HCT116 (cell line): ENCODE measurements around the gene JAM3. TPM values are rescaled to one million over a fixed set of nuclear protein-coding genes. Genes with fewer than 3 reads are reported as not detected.

ENCODE experiments used
- ATAC-seq: fragments of 200-7000 bp; cut with Tn5 transposase; 2 replicates; pipeline ENCODE4 v1.9.1; 2020; ENCODE audit warnings: mild to moderate bottlenecking, moderate library complexity
- BruUV-seq: library from RNA; stranded (reverse); fragments of 400-500 nt; replicated peaks from 2 replicates; lab custom pipeline; 2021; lab: Mats Ljungman, UMichigan
- CTCF ChIA-PET: fragments of 300-600 bp; sonication (Branson Sonifier 250); formaldehyde crosslinking; loops from one replicate; lab custom pipeline; 2021; ENCODE audit warnings: antibody characterized with exemption; lab: Charles Lee
- POLR2A ChIA-PET: fragments of 300-600, 350-600 bp; sonication (Branson Sonifier 250); formaldehyde crosslinking; loops from one replicate; lab custom pipeline; 2021; ENCODE audit warnings: antibody characterized with exemption; lab: Charles Lee
- RAD21 ChIA-PET, 2 experiments: fragments of 300-600 bp; sonication (Branson Sonifier 250); formaldehyde crosslinking; loops; one replicate each; lab custom pipeline; 2023; ENCODE audit warnings: low total read pairs in 2 of 2; ENCODE audit not compliant: uncharacterized antibody in 2 of 2, unreplicated experiment in 2 of 2, low non-redundant PET in 1 of 2; lab: Charles Lee
- DNase-seq: peaks from one replicate; pipeline ENCODE4 v3.0.0-alpha.2; 2010; ENCODE audit warnings: low read depth, low spot score
- H2AFZ ChIP-seq: fragments of 200-600 bp; shearing (Covaris generic), sonication (generic); 2 replicates; pipeline ENCODE4 v1.6.1; 2017; ENCODE audit warnings: low read depth, mixed run types, mixed read lengths, antibody characterized with exemption, low read length; ENCODE audit not compliant: poor library complexity, severe bottlenecking
- H3K27ac ChIP-seq: 2 replicates; pipeline ENCODE4 v1.5.1; 2012; ENCODE audit warnings: low read depth, low read length
- H3K27me3 ChIP-seq: fragments of 200-600 bp; sonication (generic); 2 replicates; pipeline ENCODE4 v1.6.1; 2016; ENCODE audit warnings: mixed run types, low read length, mixed read lengths; ENCODE audit not compliant: insufficient read depth
- H3K36me3 ChIP-seq, 2 experiments: fragments of 200-500 bp in 1 of 2; fragments of 200-600 bp in 1 of 2; sonication (Bioruptor generic) in 1 of 2; sonication (generic) in 1 of 2; 2 replicates each; pipeline versions ENCODE4 v1.5.1 to v1.6.1; 2014 to 2016; ENCODE audit warnings: low read length in 2 of 2, inconsistent platforms in 1 of 2, mixed read lengths in 1 of 2, mixed run types in 1 of 2; ENCODE audit not compliant: insufficient read depth in 2 of 2, control insufficient read depth in 1 of 2
- H3K4me1 ChIP-seq, 2 experiments: fragments of 200-600 bp in 1 of 2; sonication (generic) in 1 of 2; 2 replicates each; pipeline versions ENCODE4 v1.5.1 to v1.6.1; 2012 to 2017; ENCODE audit warnings: low read length in 2 of 2, inconsistent platforms in 1 of 2, mild to moderate bottlenecking in 1 of 2, mixed read lengths in 1 of 2, mixed run types in 1 of 2, moderate library complexity in 1 of 2; ENCODE audit not compliant: insufficient read depth in 2 of 2, control insufficient read depth in 1 of 2
- H3K4me2 ChIP-seq: fragments of 200-600 bp; sonication (generic); 2 replicates; pipeline ENCODE4 v1.6.1; 2017; ENCODE audit warnings: mixed run types, low read length, mixed read lengths
- H3K4me3 ChIP-seq, 2 experiments: fragments of 200-600 bp in 1 of 2; sonication (generic) in 1 of 2; replicated peaks in 1 of 2; 2 replicates each; pipeline ENCODE4 v1.5.1; 2011 to 2016; ENCODE audit warnings: low read length in 2 of 2, control low read depth in 1 of 2, low read depth in 1 of 2, mild to moderate bottlenecking in 1 of 2, mixed read lengths in 1 of 2, mixed run types in 1 of 2
- H3K79me2 ChIP-seq: fragments of 200-600 bp; sonication (generic); 2 replicates; pipeline ENCODE4 v1.6.1; 2017; ENCODE audit warnings: mild to moderate bottlenecking, mixed run types, low read length, moderate library complexity, mixed read lengths; ENCODE audit not compliant: insufficient read depth
- H3K9ac ChIP-seq: fragments of 200-600 bp; sonication (generic); 2 replicates; pipeline ENCODE4 v1.6.1; 2016; ENCODE audit warnings: low read length, mixed read lengths
- H3K9me2 ChIP-seq: fragments of 200-600 bp; sonication (generic), shearing (Covaris generic); 2 replicates; pipeline ENCODE4 v1.6.1; 2017; ENCODE audit warnings: mixed run types, mild to moderate bottlenecking, moderate library complexity; ENCODE audit not compliant: insufficient read depth
- H3K9me3 ChIP-seq, 2 experiments: fragments of 200-500 bp in 1 of 2; fragments of 200-600 bp in 1 of 2; sonication (Bioruptor generic) in 1 of 2; sonication (generic) in 1 of 2; 2 replicates each; pipeline ENCODE4 v1.6.1; 2014 to 2017; ENCODE audit warnings: low read length in 2 of 2, mixed read lengths in 2 of 2, inconsistent platforms in 1 of 2, low read depth in 1 of 2, mild to moderate bottlenecking in 1 of 2, mixed run types in 1 of 2, moderate library complexity in 1 of 2; ENCODE audit not compliant: control insufficient read depth in 1 of 2, insufficient read depth in 1 of 2
- H4K20me1 ChIP-seq: fragments of 200-600 bp; sonication (generic), shearing (Covaris generic); 2 replicates; pipeline ENCODE4 v1.6.1; 2017; ENCODE audit warnings: mixed run types, mild to moderate bottlenecking, moderate library complexity; ENCODE audit not compliant: insufficient read depth
- CBX3 ChIP-seq: IDR thresholded peaks from 2 replicates; pipeline ENCODE4 v1.6.1; 2012; ENCODE audit warnings: low read depth
- EGR1 ChIP-seq: IDR thresholded peaks from 2 replicates; pipeline ENCODE4 v1.6.1; 2012; ENCODE audit warnings: low read depth
- ELF1 ChIP-seq: IDR thresholded peaks from 2 replicates; pipeline ENCODE4 v1.6.1; 2012; ENCODE audit warnings: low read depth, borderline replicate concordance
- EZH2 ChIP-seq: fragments of 200-600 bp; sonication (generic); IDR thresholded peaks from 2 replicates; pipeline ENCODE4 v1.6.1; 2017; ENCODE audit warnings: antibody characterized with exemption, mixed run types
- JUND ChIP-seq: IDR thresholded peaks from 2 replicates; pipeline ENCODE4 v1.6.1; 2012
- POLR2A ChIP-seq: IDR thresholded peaks from 2 replicates; pipeline ENCODE4 v1.7.0; 2011; ENCODE audit warnings: borderline replicate concordance; ENCODE audit not compliant: insufficient read depth, insufficient read length; ENCODE audit errors: extremely low read depth
- RAD21 ChIP-seq: IDR thresholded peaks from 2 replicates; pipeline ENCODE4 v1.6.1; 2012; ENCODE audit warnings: low read depth, mild to moderate bottlenecking
- REST ChIP-seq: IDR thresholded peaks from 2 replicates; pipeline ENCODE4 v1.6.1; 2012; ENCODE audit warnings: low read depth
- SIN3A ChIP-seq: IDR thresholded peaks from 2 replicates; pipeline ENCODE4 v1.6.1; 2012; ENCODE audit warnings: low read depth
- SP1 ChIP-seq: IDR thresholded peaks from 2 replicates; pipeline ENCODE4 v1.6.1; 2012; ENCODE audit warnings: low read depth
- SRF ChIP-seq: IDR thresholded peaks from 2 replicates; pipeline ENCODE4 v1.6.1; 2012; ENCODE audit warnings: low read depth
- TCF7L2 ChIP-seq: IDR thresholded peaks from 2 replicates; pipeline ENCODE4 v1.7.0; 2011; ENCODE audit warnings: borderline replicate concordance, inconsistent platforms; ENCODE audit not compliant: insufficient read depth, insufficient read length; ENCODE audit errors: extremely low read depth
- YY1 ChIP-seq: IDR thresholded peaks from 2 replicates; pipeline ENCODE4 v1.6.1; 2011; ENCODE audit warnings: low read length, low read depth, moderate library complexity, mild to moderate bottlenecking; ENCODE audit not compliant: insufficient replicate concordance; ENCODE audit errors: extremely low read depth
- ZFX ChIP-seq: fragments of 450-650 bp; IDR thresholded peaks from 2 replicates; pipeline ENCODE4 v1.6.1; 2017
- ZNF274 ChIP-seq: fragments of 200-500 bp; sonication (Bioruptor generic); IDR thresholded peaks from 2 replicates; pipeline ENCODE4 v1.6.1; 2014; ENCODE audit warnings: mild to moderate bottlenecking, low read depth, low read length, inconsistent platforms
- intact Hi-C: fragments of 100-400 bp; cut with micrococcal nuclease; formaldehyde crosslinking; loops from 2 replicates; pipeline ENCODE4 v1.10.0; 2022
- total RNA-seq: library from RNA; stranded (reverse); gene quantifications from one replicate; pipeline ENCODE4 v1.2.1, GENCODE V29; 2021; ENCODE audit not compliant: unreplicated experiment

JAM3 gene
- total RNA-seq, 1 experiment from 2014 or later = 0.25 TPM

GRCh38 chr11:134157451-134157850 lies 88.6 kb downstream of the JAM3 start:
- DNase-seq (no peak), ATAC-seq (no peak)
- no TSS peak for BruUV-seq
- Histone ChIP-seq H3K79me2 (no peaks in the 10 kb centered on the region), H3K4me3 (no peak overlapping the region), H3K9me3 (no peaks in the 10 kb centered on the region), H4K20me1 (no peaks in the 10 kb centered on the region), H2AFZ (no peak overlapping the region), H3K4me1 (no peaks in the 10 kb centered on the region), H3K4me2 (no peak overlapping the region), H3K36me3 (peaks cover 36 to 76% of the 10 kb centered on the region in 2 experiments; a peak in 3 of 4 replicates), H3K9me2 (no peaks in the 10 kb centered on the region), H3K27ac (no peak overlapping the region), H3K9ac (no peak overlapping the region), H3K27me3 (no peaks in the 10 kb centered on the region)
- CTCF ChIA-PET = no interaction called here
- TF ChIP-seq SP1 (no peak), REST (no peak), YY1 (no peak)
- RAD21 ChIA-PET = no interaction called here
- intact Hi-C loops = no loop called here
- POLR2A ChIA-PET = no interaction called here

- CTCF ChIA-PET = no interaction called here
- no peak for TF ChIP-seq YY1
- TF ChIP-seq ZNF274 = no peak
- no peak for TF ChIP-seq REST
- TF ChIP-seq POLR2A = no peak
- TF ChIP-seq EGR1 = no peak
- no peak for TF ChIP-seq ELF1
- TF ChIP-seq SRF = no peak
- no peak for TF ChIP-seq ZFX
- TF ChIP-seq SP1 = no peak
- no peak for TF ChIP-seq RAD21
- no peak for TF ChIP-seq SIN3A
- TF ChIP-seq JUND = no peak
- TF ChIP-seq EZH2 = no peak
- TF ChIP-seq CBX3 = no peak
- no peak for TF ChIP-seq TCF7L2
These were observed 89.2 kb downstream of the JAM3 start for GRCh38 chr11:134158023-134158422.

More at GRCh38 chr11:134158023-134158422, 89.2 kb downstream of the JAM3 start:
- Histone ChIP-seq H3K4me3 (no peak overlapping the region), H3K9ac (no peak overlapping the region), H3K4me2 (no peak overlapping the region), H3K9me2 (no peaks in the 10 kb centered on the region), H2AFZ (no peak overlapping the region), H3K79me2 (no peaks in the 10 kb centered on the region), H4K20me1 (no peaks in the 10 kb centered on the region), H3K27me3 (no peaks in the 10 kb centered on the region), H3K27ac (no peak overlapping the region), H3K4me1 (no peaks in the 10 kb centered on the region), H3K36me3 (peaks cover 38 to 76% of the 10 kb centered on the region in 2 experiments; a peak in 3 of 4 replicates), H3K9me3 (no peaks in the 10 kb centered on the region)
- DNase-seq (no peak), ATAC-seq (no peak)
- intact Hi-C loops = no loop called here
- ChIA-PET POLR2A (no interaction called here), RAD21 (no interaction called here)
- BruUV-seq = no TSS peak
